Measurements from ENCODE around the gene NCOA7. TPM values are rescaled to one million over a fixed set of nuclear protein-coding genes. Genes with fewer than 3 reads are reported as not detected.

Gene NCOA7
- polyA plus RNA-seq, 1 of the 3 experiments (the other 2 are of a cell fraction) = 16.3 TPM

GRCh38 chr6:125765944-125766343 is 24.8 kb upstream of the NCOA7 start:
- Histone ChIP-seq H3K9me2 (no peaks in the 10 kb centered on the region), H3K4me2 (no peak overlapping the region), H3K36me3 (replicated peaks in 1 of 2; ENCODE audit: control insufficient read depth in 1 of 2, insufficient read depth in 2 of 2, low read length in 1 of 2) (no peaks in the 10 kb centered on the region), H3K27me3 (ENCODE audit: insufficient read depth) (peaks cover 43% of the 10 kb centered on the region), H3K9ac (no peak overlapping the region), H3K4me3 (ENCODE audit: low read depth in 2 of 2, low read length in 1 of 2) (no peak overlapping the region), H4K20me1 (ENCODE audit: insufficient read depth) (no peaks in the 10 kb centered on the region), H3K4me1 (ENCODE audit: control insufficient read depth in 1 of 2, insufficient read depth in 2 of 2, low read depth in 1 of 2, low read length in 1 of 2) (no peaks in the 10 kb centered on the region), H2AFZ (ENCODE audit: low read depth) (no peak overlapping the region), H3K79me2 (ENCODE audit: insufficient read depth) (no peaks in the 10 kb centered on the region), H3K27ac (ENCODE audit: low read depth in 2 of 2, low read length in 1 of 2) (no peak overlapping the region), H3F3A (replicated peaks; ENCODE audit: insufficient read depth) (no peaks in the 10 kb centered on the region), H3K9me3 (no peaks in the 10 kb centered on the region)
- ChIA-PET POLR2A (no interaction called here), CTCF (interaction anchor here (0.8 to 5.0 kb wide), 6 partner anchors 12 to 456 kb away, joined by 3 to 24 read pairs (median 12); no protein-coding TSS in a partner anchor)
- TF ChIP-seq YY1 (IDR thresholded peaks at IDR 0.05; ENCODE audit: low read depth) = no peak
- TF ChIP-seq SMC3 (IDR thresholded peaks at IDR 0.05; ENCODE audit: low read depth, low read length) = no peak
- TF ChIP-seq GATA2 (CRISPR knock-in tag; IDR thresholded peaks at IDR 0.05) = no peak
- no peak for TF ChIP-seq REST (IDR thresholded peaks at IDR 0.05; ENCODE audit: low read depth, low read length)
- no peak for DNase-seq
- 0% methylated on average over 1 of the region's 1 CpG for WGBS (ENCODE audit: low lambda C conversion rate)

- ChIA-PET POLR2A (no interaction called here), CTCF (interaction anchor here (0.7 to 5.0 kb wide), 4 partner anchors 25 to 457 kb away, joined by 3 to 24 read pairs (median 15); no protein-coding TSS in a partner anchor)
- no peaks in the 10 kb centered on the region for H4K20me1 ChIP-seq (ENCODE audit: insufficient read depth)
- H3K4me2 ChIP-seq = no peak overlapping the region
- no peaks in the 10 kb centered on the region for H3K9me2 ChIP-seq
- 3% methylated on average over 4 of the region's 4 CpGs for WGBS (ENCODE audit: low lambda C conversion rate)
- no peaks in the 10 kb centered on the region for H3F3A ChIP-seq (replicated peaks; ENCODE audit: insufficient read depth)
- H3K79me2 ChIP-seq (ENCODE audit: insufficient read depth) = no peaks in the 10 kb centered on the region
- DNase-seq = no peak
- peaks cover 42% of the 10 kb centered on the region for H3K27me3 ChIP-seq (ENCODE audit: insufficient read depth)
- no peak overlapping the region for H3K27ac ChIP-seq (ENCODE audit: low read depth in 2 of 2, low read length in 1 of 2)
- no peaks in the 10 kb centered on the region for H3K4me1 ChIP-seq (ENCODE audit: control insufficient read depth in 1 of 2, insufficient read depth in 2 of 2, low read depth in 1 of 2, low read length in 1 of 2)
- no peaks in the 10 kb centered on the region for H3K36me3 ChIP-seq (replicated peaks in 1 of 2; ENCODE audit: control insufficient read depth in 1 of 2, insufficient read depth in 2 of 2, low read length in 1 of 2)
- no peak overlapping the region for H3K4me3 ChIP-seq (ENCODE audit: low read depth in 2 of 2, low read length in 1 of 2)
- TF ChIP-seq SIN3A (IDR thresholded peaks at IDR 0.05; ENCODE audit: borderline replicate concordance, low read depth, low read length) (no peak), YY1 (IDR thresholded peaks at IDR 0.05; ENCODE audit: low read depth) (no peak), EP300 (IDR thresholded peaks at IDR 0.05; ENCODE audit: borderline replicate concordance in 1 of 2, low read depth in 1 of 2, low read length in 1 of 2) (no peak), FOXM1 (IDR thresholded peaks at IDR 0.05; ENCODE audit: low read depth) (no peak), USF1 (IDR thresholded peaks at IDR 0.05; ENCODE audit: borderline replicate concordance, low read depth) (no peak), JUND (IDR thresholded peaks at IDR 0.05) (no peak), TCF12 (IDR thresholded peaks at IDR 0.05) (no peak), CTCF (IDR thresholded peaks at IDR 0.05) (no peak), GABPA (IDR thresholded peaks at IDR 0.05; ENCODE audit: low read depth) (no peak), RCOR1 (IDR thresholded peaks at IDR 0.05; ENCODE audit: low read length) (no peak), CHD2 (IDR thresholded peaks at IDR 0.05; ENCODE audit: low read length, partially characterized antibody) (no peak), ELF1 (IDR thresholded peaks at IDR 0.05) (no peak), TEAD4 (IDR thresholded peaks at IDR 0.05; ENCODE audit: borderline replicate concordance, insufficient read depth) (no peak), NFIC (IDR thresholded peaks at IDR 0.05; ENCODE audit: borderline replicate concordance) (no peak), MEF2A (IDR thresholded peaks at IDR 0.05; ENCODE audit: borderline replicate concordance, low read depth) (no peak)
- H2AFZ ChIP-seq (ENCODE audit: low read depth) = no peak overlapping the region
- H3K9ac ChIP-seq = no peak overlapping the region
- no peaks in the 10 kb centered on the region for H3K9me3 ChIP-seq
Observed at GRCh38 chr6:125766641-125767040, 24.1 kb upstream of the NCOA7 start.

All from SK-N-SH (cell line).